Activated CD4-positive, CD25-positive, alpha-beta regulatory T cell treated with anti-CD3 and anti-CD28 coated beads, Interleukin-2, amount 50 U/mL, for 24 hours (primary cell): ENCODE results near the gene TMEM183A.
A peak's percentile ranks its signal among the peaks of the same experiment; 100 is the strongest.
"Not testable (repeated sequence)": the region's sequence is repeated elsewhere in the genome, so short reads cannot be mapped to it uniquely, and the experiment has no call there.

ENCODE experiments used
- ATAC-seq, 2 donors: fragments of 150-1000 bp; cut with Tn5 transposase; one replicate each; pipeline ENCODE4 v1.10.0; 2021; ENCODE audit warnings: mild to moderate bottlenecking in 1 of 2, moderate library complexity in 1 of 2

Gene TMEM183A, protein sequence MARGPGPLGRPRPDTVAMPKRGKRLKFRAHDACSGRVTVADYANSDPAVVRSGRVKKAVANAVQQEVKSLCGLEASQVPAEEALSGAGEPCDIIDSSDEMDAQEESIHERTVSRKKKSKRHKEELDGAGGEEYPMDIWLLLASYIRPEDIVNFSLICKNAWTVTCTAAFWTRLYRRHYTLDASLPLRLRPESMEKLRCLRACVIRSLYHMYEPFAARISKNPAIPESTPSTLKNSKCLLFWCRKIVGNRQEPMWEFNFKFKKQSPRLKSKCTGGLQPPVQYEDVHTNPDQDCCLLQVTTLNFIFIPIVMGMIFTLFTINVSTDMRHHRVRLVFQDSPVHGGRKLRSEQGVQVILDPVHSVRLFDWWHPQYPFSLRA

GRCh38 chr1:203006948-203007871 is at the start of gene TMEM183A:
Gene TMEM183A (plus strand): TSS chr1:203007374. CDS start chr1:203007466, 92 bp downstream.
- peak; percentile 91 to 95 for ATAC-seq

- ATAC-seq, result peak; percentile 99 to 100
Measured at GRCh38 chr1:202957733-202958543, 49.2 kb upstream of the TMEM183A start, which contains the start of gene ADIPOR1. Gene ADIPOR1 (minus strand): TSS chr1:202958312. CDS start chr1:202951070, 7,242 bp downstream.

DNA sequence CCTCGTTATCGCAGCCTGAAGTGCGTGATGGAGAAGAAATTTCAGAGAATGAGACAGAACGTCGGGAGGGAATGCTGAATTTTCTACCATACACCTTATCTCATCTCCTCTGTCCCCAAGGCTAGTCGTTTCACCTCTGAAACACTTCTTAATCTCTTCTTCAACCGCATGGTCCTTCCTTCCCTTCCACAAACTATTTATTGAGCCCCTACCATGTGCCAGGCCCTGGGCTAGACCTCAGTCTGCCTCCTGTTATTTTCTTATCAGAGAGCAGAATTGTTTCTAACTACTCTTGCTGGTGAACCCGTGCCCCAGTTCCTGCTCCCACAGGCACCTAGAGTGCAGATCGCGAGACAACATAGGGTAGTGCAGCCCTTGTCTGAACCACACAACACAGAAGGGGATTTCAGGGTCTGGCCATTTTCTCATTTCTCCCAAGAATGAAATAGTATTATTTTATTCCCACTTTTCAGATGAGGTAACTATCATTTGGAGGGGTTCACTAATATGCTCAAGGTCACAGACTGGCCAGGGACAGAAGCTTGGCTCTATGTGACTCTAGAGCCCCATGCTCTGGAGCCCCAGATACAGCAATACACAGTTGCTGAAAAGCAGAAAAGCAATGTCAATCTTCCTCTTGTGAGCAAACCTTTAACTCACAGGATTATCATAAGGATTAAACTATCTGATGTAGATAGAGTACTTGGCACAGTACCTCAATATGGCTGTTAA is 48.5 kb upstream of the TMEM183A start:
- ATAC-seq, result no peak

DNA sequence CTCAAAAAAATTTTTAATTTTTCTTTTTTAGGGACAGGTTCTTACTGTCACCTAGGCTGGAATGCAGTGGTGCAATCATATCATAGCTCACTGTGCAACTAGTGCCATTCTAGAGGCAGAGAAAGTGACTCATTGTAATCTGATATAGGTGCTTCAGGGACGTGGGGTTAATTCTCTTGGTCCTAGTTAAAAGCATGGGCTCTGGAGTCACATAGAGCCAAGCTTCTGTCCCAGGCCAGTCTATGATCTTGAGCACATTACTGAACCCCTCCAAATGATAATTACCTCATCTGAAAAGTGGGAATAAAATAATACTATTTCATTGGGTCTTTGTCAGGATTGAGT is 47.9 kb upstream of the TMEM183A start:
- ATAC-seq, result no peak

- ATAC-seq, result no peak
Measured at GRCh38 chr1:202961220-202961880, 45.8 kb upstream of the TMEM183A start.

GRCh38 chr1:202964791-202965410 is 42.3 kb upstream of the TMEM183A start:
- ATAC-seq, result no peak

- ATAC-seq, result no peak
Measured at GRCh38 chr1:202965422-202965821, 41.8 kb upstream of the TMEM183A start.

GRCh38 chr1:202966006-202966898 is 40.9 kb upstream of the TMEM183A start:
- ATAC-seq, result no peak

DNA sequence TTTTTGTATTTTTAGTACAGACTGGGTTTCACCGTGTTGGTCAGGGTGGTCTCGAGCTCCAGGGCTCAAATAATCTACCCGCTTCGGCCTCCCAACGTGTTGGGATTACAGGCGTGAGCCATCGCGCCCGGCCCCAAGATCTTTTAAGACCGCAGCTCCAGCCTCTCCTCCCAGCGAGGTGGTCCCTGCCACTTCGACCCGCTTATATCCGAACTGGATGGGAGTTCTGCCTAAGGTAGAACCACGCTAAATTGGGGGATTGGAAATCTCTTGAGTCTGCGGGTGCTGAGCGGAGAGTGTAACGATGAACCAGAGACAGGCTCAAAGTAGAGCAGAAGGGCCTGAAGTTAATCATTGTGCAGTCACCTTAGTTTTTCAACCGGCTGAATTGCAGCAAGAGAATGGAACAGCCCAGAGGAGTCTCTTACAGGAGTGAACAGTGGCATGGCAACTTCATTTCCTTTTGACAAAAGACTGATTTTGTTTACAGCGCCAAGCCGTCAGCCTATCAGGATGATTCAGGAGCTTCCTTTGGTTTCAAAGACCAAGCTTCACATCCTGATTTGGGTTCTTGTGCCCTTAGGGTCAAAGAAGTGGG is 39.4 kb upstream of the TMEM183A start:
- peak in 1 of 2 donors; percentile 1 for ATAC-seq

- ATAC-seq, result no peak
Measured at GRCh38 chr1:202968351-202968750, 38.8 kb upstream of the TMEM183A start.

- peak; percentile 34 to 50 for ATAC-seq
Measured at GRCh38 chr1:202968895-202969295, 38.3 kb upstream of the TMEM183A start.

GRCh38 chr1:202972046-202972445 is 35.1 kb upstream of the TMEM183A start:
- no peak for ATAC-seq

DNA sequence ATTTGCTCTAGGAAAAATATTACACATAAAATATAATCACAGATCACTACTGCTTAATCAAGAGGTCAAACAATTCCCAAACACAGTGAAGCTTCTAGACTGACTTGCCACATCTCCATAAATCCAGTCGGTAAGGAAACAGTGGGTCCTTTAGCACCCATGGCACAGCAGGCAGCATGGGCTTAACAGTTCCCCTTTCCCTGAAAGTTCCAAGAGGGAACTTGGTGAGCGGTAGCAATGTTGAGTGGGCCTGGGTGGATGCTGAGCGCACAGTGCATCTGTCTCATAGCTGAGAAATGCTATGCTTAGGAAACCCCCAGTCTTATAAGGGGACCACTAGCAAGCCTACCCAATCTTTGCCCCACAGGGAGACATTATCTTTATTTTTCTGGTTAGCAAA is 32.3 kb upstream of the TMEM183A start:
- ATAC-seq, result no peak

DNA sequence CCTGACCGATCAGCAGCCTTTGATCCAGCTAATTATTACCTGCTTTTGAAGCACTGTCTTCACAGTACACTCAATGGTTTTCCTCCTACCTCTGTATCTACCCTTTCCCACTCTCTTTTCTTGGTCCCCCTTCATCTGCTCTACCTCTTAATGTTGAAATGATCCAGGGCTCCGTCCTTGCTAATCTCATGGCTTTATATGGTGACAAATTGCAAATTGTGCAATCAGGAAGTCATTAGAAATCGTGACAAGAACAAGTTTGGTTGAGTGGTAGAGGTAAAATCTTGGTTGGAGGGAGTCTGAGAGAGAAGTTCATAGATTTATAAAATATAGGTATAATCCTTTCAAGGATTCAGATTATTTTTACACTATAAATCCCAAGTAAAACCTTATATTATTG is 30.5 kb upstream of the TMEM183A start:
- ATAC-seq, result no peak

DNA sequence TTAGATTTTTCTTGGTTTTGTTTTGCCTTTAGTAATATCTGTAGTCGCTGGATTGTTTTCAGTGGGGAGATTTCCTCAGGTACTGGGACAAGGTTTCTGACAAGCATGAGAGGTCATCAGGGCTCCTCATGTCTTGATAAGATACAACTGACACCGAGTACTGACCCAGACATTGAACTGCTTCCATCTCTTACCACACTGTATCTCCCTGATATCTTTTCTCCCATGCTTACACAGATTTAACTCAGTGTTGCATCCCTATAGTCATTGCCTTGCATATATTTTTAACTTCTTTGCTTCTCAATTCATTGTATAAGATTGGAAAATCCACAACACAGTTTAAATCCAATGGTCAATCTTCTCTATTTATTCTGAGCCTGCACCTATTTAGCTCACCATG is 27.7 kb upstream of the TMEM183A start:
- no peak for ATAC-seq

GRCh38 chr1:202981939-202982338 is 25.2 kb upstream of the TMEM183A start:
- ATAC-seq, result no peak

- no peak for ATAC-seq
Measured at GRCh38 chr1:202982715-202983430, 24.3 kb upstream of the TMEM183A start.

- ATAC-seq, result not testable (repeated sequence)
Measured at GRCh38 chr1:202986120-202986519, 21.1 kb upstream of the TMEM183A start.

DNA sequence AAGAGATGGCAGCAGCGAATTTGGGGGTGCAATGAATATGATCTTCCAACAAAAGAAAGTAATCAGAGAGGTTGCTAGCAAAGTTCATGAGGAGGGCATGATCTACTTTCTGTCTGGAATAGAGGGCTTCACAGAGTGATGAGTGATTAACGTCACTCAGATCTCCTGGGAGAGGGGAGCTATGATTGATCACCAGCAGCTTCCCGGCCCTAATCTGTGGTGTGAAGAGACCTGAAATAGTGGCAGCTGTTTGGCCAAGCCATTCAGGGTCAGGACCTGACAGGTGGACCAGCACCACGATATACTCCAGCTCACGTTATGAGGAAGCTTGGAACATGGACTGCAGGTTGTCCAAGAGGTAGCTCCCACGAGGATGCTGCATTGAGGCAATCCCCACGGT is 19.9 kb upstream of the TMEM183A start:
- ATAC-seq, result no peak
